Muscle of back (tissue), 11 donors: ENCODE data around the gene IL5. TPM values are rescaled to one million over a fixed set of nuclear protein-coding genes. Genes with fewer than 3 reads are reported as not detected.
"Not testable (repeated sequence)": the region's sequence is repeated elsewhere in the genome, so short reads cannot be mapped to it uniquely, and the experiment has no call there.

Experiments used
- DNase-seq, 3 donors: peaks; one replicate each; pipeline versions ENCODE4 v3.0.0 to v3.0.0-alpha.2; 2013
- polyA plus RNA-seq, 10 donors: library from polyadenylated mRNA; unstranded; fragments of 120-200 nt; gene quantifications; one replicate each; pipeline ENCODE4 v1.2.1, GENCODE V29; 2013; ENCODE audit not compliant: insufficient read length in 10 of 10

The IL5 gene
- polyA plus RNA-seq, 10 donors, result 0.30 to 0.90 (median 0.51) TPM; not detected in 7

- no peak for DNase-seq
These were observed 12.4 kb downstream of the IL5 start for GRCh38 chr5:132530946-132531345.

- no peak for DNase-seq
These were observed 14.3 kb downstream of the IL5 start for GRCh38 chr5:132528866-132529634.

- no peak for DNase-seq
These were observed 15.3 kb downstream of the IL5 start for GRCh38 chr5:132528021-132528420.

- DNase-seq, result no peak
These were observed 16.3 kb downstream of the IL5 start for GRCh38 chr5:132526974-132527564.

- peak; percentile 30 to 75 (median 43) for DNase-seq
These were observed 16.9 kb downstream of the IL5 start for GRCh38 chr5:132526290-132526973.

- peak in 1 of 3 donors; percentile 4 for DNase-seq
These were observed 18.0 kb downstream of the IL5 start for GRCh38 chr5:132525299-132525724.

- not testable (repeated sequence) for DNase-seq
These were observed 18.4 kb downstream of the IL5 start for GRCh38 chr5:132524877-132525276.

GRCh38 chr5:132522067-132522466, 21.3 kb downstream of the IL5 start:
- not testable (repeated sequence) for DNase-seq

GRCh38 chr5:132513618-132514336, 29.5 kb downstream of the IL5 start:
- DNase-seq, result not testable (repeated sequence)

GRCh38 chr5:132510076-132510475, 33.2 kb downstream of the IL5 start:
- peak in 1 of 3 donors; percentile 51 for DNase-seq

GRCh38 chr5:132506094-132506692, 37.1 kb downstream of the IL5 start:
- peak in 2 of 3 donors; percentile 61 to 81 for DNase-seq

GRCh38 chr5:132505641-132506040, 37.7 kb downstream of the IL5 start:
- DNase-seq, result no peak

GRCh38 chr5:132504746-132505145, 38.6 kb downstream of the IL5 start:
- DNase-seq, result no peak

- DNase-seq, result no peak
These were observed 40.1 kb downstream of the IL5 start for GRCh38 chr5:132503244-132503643.

GRCh38 chr5:132501961-132502931, 41.1 kb downstream of the IL5 start:
- peak in 1 of 3 donors; percentile 6 for DNase-seq

GRCh38 chr5:132501629-132501956, 41.7 kb downstream of the IL5 start:
- DNase-seq, result no peak

- DNase-seq, result peak; percentile 48 to 68 (median 49)
These were observed 42.2 kb downstream of the IL5 start for GRCh38 chr5:132500931-132501628.

- DNase-seq, result no peak
These were observed 42.9 kb downstream of the IL5 start for GRCh38 chr5:132500244-132500930.
